ENCODE results near the gene BHMT. TPM values are rescaled to one million over a fixed set of nuclear protein-coding genes. Genes with fewer than 3 reads are reported as not detected.

Gene BHMT
- total and polyA plus RNA-seq, 10 of the 15 experiments (the other 5 are each of a cell fraction or from before 2014, with no cell fraction given): 0.44 TPM; not detected in 9

Small RNA genes lying within 50 kb of the gene (small RNA-seq; reads per million reads assigned to genes)
- not detected for gene RNY3P1

Other genes with a start within 250 kb of the BHMT start
- gene ARSB, start 126.5 kb upstream of the BHMT start, total RNA-seq (2014; rRNA removed): 6.0 and 6.2 TPM in 2 replicates
- gene ARSB, start 126.5 kb upstream of the BHMT start, total RNA-seq (2014; rRNA removed; fragmentation: Illumina TruSeq; extraction: Trizol): 6.2 and 6.5 TPM in 2 replicates
- 6.8 and 8.2 TPM in 2 replicates for gene ARSB, start 126.5 kb upstream of the BHMT start, total RNA-seq (2021)
- gene ARSB, start 126.5 kb upstream of the BHMT start, polyA plus RNA-seq (2011; rRNA removed): 5.3 and 8.2 TPM in 2 replicates
- 5.4 and 7.4 TPM in 2 replicates for gene ARSB, start 126.5 kb upstream of the BHMT start, polyA plus RNA-seq (2014; fragmentation: Illumina TruSeq; extraction: Trizol)
- 1 to 10 TPM; 1.2 to 1.9 TPM for gene ARSB, start 126.5 kb upstream of the BHMT start, polyA plus RNA-seq (2014; fragmentation: Nextera tagmentation; extraction: Ambion mirVana)
- gene ARSB, start 126.5 kb upstream of the BHMT start, polyA plus RNA-seq (2014; rRNA removed): 5.1 and 5.2 TPM in 2 replicates
- gene ARSB, start 126.5 kb upstream of the BHMT start, polyA plus RNA-seq (2016; fragmentation: Nextera tagmentation; extraction: Ambion mirVana): 1 to 10 TPM; 6.0 to 6.3 TPM
- gene DMGDH, start 42.1 kb upstream of the BHMT start, total RNA-seq (2014; rRNA removed): 0.28 and 1.1 TPM in 2 replicates
- 0.54 and 0.64 TPM in 2 replicates for gene DMGDH, start 42.1 kb upstream of the BHMT start, total RNA-seq (2014; rRNA removed; fragmentation: Illumina TruSeq; extraction: Trizol)
- 0.56 TPM in 1 of 2 replicates, not detected in the other for gene DMGDH, start 42.1 kb upstream of the BHMT start, total RNA-seq (2021)
- gene DMGDH, start 42.1 kb upstream of the BHMT start, polyA plus RNA-seq (2011; rRNA removed): 0.45 and 0.73 TPM in 2 replicates
- 0.29 and 0.90 TPM in 2 replicates for gene DMGDH, start 42.1 kb upstream of the BHMT start, polyA plus RNA-seq (2014; fragmentation: Illumina TruSeq; extraction: Trizol)
- under 1 TPM in 1 of 2 experiments, not detected in 1; 0.22 TPM for gene DMGDH, start 42.1 kb upstream of the BHMT start, polyA plus RNA-seq (2014; fragmentation: Nextera tagmentation; extraction: Ambion mirVana)
- gene DMGDH, start 42.1 kb upstream of the BHMT start, polyA plus RNA-seq (2014; rRNA removed): 0.25 and 1.5 TPM in 2 replicates
- gene DMGDH, start 42.1 kb upstream of the BHMT start, polyA plus RNA-seq (2016; fragmentation: Nextera tagmentation; extraction: Ambion mirVana): under 1 TPM in 1 of 2 experiments, not detected in 1; 0.44 TPM
- gene BHMT2, start 42.0 kb upstream of the BHMT start, total RNA-seq (2014; rRNA removed): not detected in 2 replicates
- gene BHMT2, start 42.0 kb upstream of the BHMT start, total RNA-seq (2014; rRNA removed; fragmentation: Illumina TruSeq; extraction: Trizol): not detected in 2 replicates
- not detected in 2 replicates for gene BHMT2, start 42.0 kb upstream of the BHMT start, total RNA-seq (2021)
- not detected in 2 replicates for gene BHMT2, start 42.0 kb upstream of the BHMT start, polyA plus RNA-seq (2011; rRNA removed)
- gene BHMT2, start 42.0 kb upstream of the BHMT start, polyA plus RNA-seq (2014; fragmentation: Illumina TruSeq; extraction: Trizol): not detected in 2 replicates
- gene BHMT2, start 42.0 kb upstream of the BHMT start, polyA plus RNA-seq (2014; fragmentation: Nextera tagmentation; extraction: Ambion mirVana): not detected
- not detected in 2 replicates for gene BHMT2, start 42.0 kb upstream of the BHMT start, polyA plus RNA-seq (2014; rRNA removed)
- not detected for gene BHMT2, start 42.0 kb upstream of the BHMT start, polyA plus RNA-seq (2016; fragmentation: Nextera tagmentation; extraction: Ambion mirVana)
- 3.4 and 3.9 TPM in 2 replicates for gene JMY, start 124.3 kb downstream of the BHMT start, total RNA-seq (2014; rRNA removed)
- gene JMY, start 124.3 kb downstream of the BHMT start, total RNA-seq (2014; rRNA removed; fragmentation: Illumina TruSeq; extraction: Trizol): 3.5 and 3.7 TPM in 2 replicates
- gene JMY, start 124.3 kb downstream of the BHMT start, total RNA-seq (2021): 3.6 and 4.1 TPM in 2 replicates
- gene JMY, start 124.3 kb downstream of the BHMT start, polyA plus RNA-seq (2011; rRNA removed): 4.8 and 7.4 TPM in 2 replicates
- 2.7 and 6.0 TPM in 2 replicates for gene JMY, start 124.3 kb downstream of the BHMT start, polyA plus RNA-seq (2014; fragmentation: Illumina TruSeq; extraction: Trizol)
- under 1 TPM; 0.63 to 0.80 TPM for gene JMY, start 124.3 kb downstream of the BHMT start, polyA plus RNA-seq (2014; fragmentation: Nextera tagmentation; extraction: Ambion mirVana)
- 1.8 and 2.0 TPM in 2 replicates for gene JMY, start 124.3 kb downstream of the BHMT start, polyA plus RNA-seq (2014; rRNA removed)
- gene JMY, start 124.3 kb downstream of the BHMT start, polyA plus RNA-seq (2016; fragmentation: Nextera tagmentation; extraction: Ambion mirVana): 1 to 10 TPM; 1.2 to 1.5 TPM

Data from GM12878 (cell line).